ENCODE measurements around the gene CDK11B. TPM values are rescaled to one million over a fixed set of nuclear protein-coding genes. Genes with fewer than 3 reads are reported as not detected.

The CDK11B gene
- total RNA-seq, 1 donor from 2014 or later: 71.0 TPM

DNA sequence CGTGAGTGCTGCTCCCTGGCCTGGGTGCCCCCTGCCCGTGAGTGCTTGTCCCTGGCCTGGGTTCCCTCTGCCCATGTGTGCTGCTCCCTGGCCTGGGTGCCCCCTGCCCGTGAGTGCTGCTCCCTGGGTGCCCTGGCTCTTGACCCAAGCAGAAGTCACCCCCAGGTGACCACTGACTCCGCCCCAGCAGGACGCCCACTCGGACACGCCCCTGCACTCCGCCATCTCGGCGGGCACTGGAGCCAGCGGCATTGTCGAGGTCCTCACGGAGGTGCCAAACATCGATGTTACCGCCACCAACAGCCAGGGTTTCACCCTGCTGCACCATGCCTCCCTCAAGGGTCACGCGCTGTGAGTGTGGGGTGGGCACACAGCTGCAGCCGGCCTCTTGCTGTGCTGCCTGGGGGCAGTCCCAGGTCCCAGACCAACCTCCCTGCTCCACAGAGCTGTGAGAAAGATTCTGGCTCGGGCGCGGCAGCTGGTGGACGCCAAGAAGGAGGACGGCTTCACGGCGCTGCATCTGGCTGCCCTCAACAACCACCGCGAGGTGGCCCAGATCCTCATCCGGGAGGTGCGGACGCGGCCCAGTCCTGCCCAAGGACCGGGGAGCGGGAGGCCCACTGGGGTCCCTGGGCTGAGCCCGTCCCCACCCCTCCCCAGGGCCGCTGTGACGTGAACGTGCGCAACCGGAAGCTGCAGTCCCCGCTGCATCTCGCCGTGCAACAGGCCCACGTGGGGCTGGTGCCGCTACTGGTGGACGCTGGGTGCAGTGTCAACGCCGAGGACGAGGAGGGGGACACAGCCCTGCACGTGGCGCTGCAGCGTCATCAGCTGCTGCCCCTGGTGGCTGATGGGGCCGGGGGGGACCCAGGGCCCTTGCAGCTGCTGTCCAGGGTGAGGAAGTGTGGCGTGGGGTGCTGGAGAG lies 30.7 kb downstream of the CDK11B start:
- H3K36me3 Mint-ChIP-seq (ENCODE audit: low read depth, unreplicated experiment): no peaks in the 10 kb centered on the region
- TF ChIP-seq, protein P1, sequence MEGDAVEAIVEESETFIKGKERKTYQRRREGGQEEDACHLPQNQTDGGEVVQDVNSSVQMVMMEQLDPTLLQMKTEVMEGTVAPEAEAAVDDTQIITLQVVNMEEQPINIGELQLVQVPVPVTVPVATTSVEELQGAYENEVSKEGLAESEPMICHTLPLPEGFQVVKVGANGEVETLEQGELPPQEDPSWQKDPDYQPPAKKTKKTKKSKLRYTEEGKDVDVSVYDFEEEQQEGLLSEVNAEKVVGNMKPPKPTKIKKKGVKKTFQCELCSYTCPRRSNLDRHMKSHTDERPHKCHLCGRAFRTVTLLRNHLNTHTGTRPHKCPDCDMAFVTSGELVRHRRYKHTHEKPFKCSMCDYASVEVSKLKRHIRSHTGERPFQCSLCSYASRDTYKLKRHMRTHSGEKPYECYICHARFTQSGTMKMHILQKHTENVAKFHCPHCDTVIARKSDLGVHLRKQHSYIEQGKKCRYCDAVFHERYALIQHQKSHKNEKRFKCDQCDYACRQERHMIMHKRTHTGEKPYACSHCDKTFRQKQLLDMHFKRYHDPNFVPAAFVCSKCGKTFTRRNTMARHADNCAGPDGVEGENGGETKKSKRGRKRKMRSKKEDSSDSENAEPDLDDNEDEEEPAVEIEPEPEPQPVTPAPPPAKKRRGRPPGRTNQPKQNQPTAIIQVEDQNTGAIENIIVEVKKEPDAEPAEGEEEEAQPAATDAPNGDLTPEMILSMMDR (IDR thresholded peaks at IDR 0.05; ENCODE audit: unreplicated experiment): no peak
- H3K27me3 Mint-ChIP-seq (ENCODE audit: unreplicated experiment): peaks cover 1% of the 10 kb centered on the region
- no peaks in the 10 kb centered on the region for H3K9me3 Mint-ChIP-seq (ENCODE audit: unreplicated experiment)
- H3K27ac Mint-ChIP-seq (ENCODE audit: unreplicated experiment): no peak overlapping the region
- no peak for DNase-seq (ENCODE audit: low spot score)
- H3K4me1 Mint-ChIP-seq (ENCODE audit: unreplicated experiment): no peaks in the 10 kb centered on the region
- no peak overlapping the region for H3K4me3 Mint-ChIP-seq (ENCODE audit: unreplicated experiment)

DNA sequence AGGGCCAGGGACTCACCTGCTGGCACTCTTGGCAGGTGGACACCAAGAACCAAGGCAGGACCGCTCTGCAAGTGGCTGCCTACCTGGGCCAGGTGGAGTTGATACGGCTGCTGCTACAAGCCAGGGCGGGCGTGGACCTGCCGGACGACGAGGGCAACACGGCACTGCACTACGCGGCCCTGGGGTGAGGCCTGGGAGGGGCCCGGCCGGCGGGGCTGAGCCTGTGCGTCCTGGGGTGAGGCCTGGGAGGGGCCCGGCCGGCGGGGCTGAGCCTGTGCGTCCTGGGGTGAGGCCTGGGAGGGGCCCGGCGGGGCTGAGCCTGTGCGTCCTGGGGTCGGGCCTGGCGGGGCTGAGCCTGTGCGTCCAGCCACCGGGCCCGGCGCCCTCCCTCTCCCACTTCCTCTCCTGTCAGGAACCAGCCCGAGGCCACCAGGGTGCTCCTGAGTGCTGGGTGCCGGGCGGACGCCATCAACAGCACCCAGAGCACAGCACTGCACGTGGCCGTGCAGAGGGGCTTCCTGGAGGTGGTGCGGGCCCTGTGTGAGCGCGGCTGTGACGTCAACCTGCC lies 31.5 kb downstream of the CDK11B start:
- no peak overlapping the region for H3K4me3 Mint-ChIP-seq (ENCODE audit: unreplicated experiment)
- TF ChIP-seq, protein P1 (IDR thresholded peaks at IDR 0.05; ENCODE audit: unreplicated experiment): no peak
- H3K4me1 Mint-ChIP-seq (ENCODE audit: unreplicated experiment): peaks cover 2% of the 10 kb centered on the region
- H3K9me3 Mint-ChIP-seq (ENCODE audit: unreplicated experiment): no peaks in the 10 kb centered on the region
- no peak for DNase-seq (ENCODE audit: low spot score)
- peaks cover 1% of the 10 kb centered on the region for H3K27me3 Mint-ChIP-seq (ENCODE audit: unreplicated experiment)
- H3K36me3 Mint-ChIP-seq (ENCODE audit: low read depth, unreplicated experiment): peaks cover 5% of the 10 kb centered on the region
- H3K27ac Mint-ChIP-seq (ENCODE audit: unreplicated experiment): no peak overlapping the region

DNA sequence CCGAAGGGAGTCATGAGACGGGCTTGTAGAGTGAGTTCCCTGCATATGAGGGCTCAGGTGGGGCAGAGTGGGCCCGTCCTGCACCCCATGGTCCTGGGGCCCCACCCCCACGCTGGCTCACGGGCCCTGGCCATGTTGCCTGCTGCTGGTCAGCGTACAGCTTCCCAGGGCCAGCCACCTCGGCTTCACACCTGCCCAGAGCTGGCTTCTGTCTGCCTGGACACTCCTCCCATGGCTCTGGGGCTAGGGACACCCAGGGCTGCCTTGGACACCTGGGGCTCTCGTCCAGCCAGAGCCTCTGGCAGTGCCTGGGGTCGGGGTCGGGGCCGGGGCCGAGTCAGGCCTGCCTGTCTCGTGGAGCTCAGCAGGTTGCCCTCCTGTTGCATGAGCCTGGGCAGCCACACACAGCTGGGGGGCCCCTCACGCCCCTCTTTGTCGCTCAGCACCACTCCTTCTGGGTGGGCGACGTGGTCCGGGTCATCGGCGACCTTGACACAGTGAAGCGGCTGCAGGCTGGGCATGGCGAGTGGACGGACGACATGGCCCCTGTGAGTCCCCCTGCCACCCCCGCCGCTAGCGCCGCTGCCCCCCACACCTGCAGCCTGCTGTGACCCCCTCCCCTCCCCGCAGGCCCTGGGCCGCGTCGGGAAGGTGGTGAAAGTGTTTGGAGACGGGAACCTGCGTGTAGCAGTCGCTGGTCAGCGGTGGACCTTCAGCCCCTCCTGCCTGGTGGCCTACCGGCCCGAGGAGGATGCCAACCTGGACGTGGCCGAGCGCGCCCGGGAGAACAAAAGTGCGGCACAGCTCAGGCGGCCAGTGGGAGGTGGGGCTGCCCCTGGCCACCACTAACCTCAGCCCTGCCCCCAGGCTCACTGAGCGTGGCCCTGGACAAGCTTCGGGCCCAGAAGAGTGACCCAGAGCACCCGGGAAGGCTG lies 32.3 kb downstream of the CDK11B start:
- H3K27ac Mint-ChIP-seq (ENCODE audit: unreplicated experiment): no peak overlapping the region
- no peaks in the 10 kb centered on the region for H3K9me3 Mint-ChIP-seq (ENCODE audit: unreplicated experiment)
- no peak overlapping the region for H3K4me3 Mint-ChIP-seq (ENCODE audit: unreplicated experiment)
- TF ChIP-seq, protein P1 (IDR thresholded peaks at IDR 0.05; ENCODE audit: unreplicated experiment): no peak
- DNase-seq (ENCODE audit: low spot score): no peak
- H3K4me1 Mint-ChIP-seq (ENCODE audit: unreplicated experiment): peaks cover 2% of the 10 kb centered on the region
- peaks cover 2% of the 10 kb centered on the region for H3K27me3 Mint-ChIP-seq (ENCODE audit: unreplicated experiment)
- H3K36me3 Mint-ChIP-seq (ENCODE audit: low read depth, unreplicated experiment): peaks cover 5% of the 10 kb centered on the region

DNA sequence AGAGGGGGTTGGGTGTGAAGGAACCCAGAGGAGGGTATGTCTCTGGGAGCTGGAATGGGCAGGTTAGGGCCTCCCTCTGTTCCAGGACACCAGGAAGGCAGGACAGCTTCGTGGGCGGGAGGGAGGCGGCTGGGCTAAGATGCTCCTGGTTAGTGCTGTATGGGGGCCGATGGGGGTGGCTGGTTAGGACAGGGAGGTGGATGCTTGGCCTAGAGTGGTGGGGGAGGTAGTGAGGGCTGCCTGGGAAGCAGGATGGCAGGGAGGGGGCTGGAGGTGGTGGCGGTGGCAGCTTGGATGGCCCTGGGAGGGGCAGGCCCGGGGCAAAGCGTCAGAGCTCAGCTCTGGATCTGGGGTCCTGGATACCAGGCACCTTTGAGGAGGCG lies 33.0 kb downstream of the CDK11B start:
- H3K4me1 Mint-ChIP-seq (ENCODE audit: unreplicated experiment): peaks cover 2% of the 10 kb centered on the region
- H3K27ac Mint-ChIP-seq (ENCODE audit: unreplicated experiment): no peak overlapping the region
- H3K27me3 Mint-ChIP-seq (ENCODE audit: unreplicated experiment): peaks cover 2% of the 10 kb centered on the region
- peaks cover 5% of the 10 kb centered on the region for H3K36me3 Mint-ChIP-seq (ENCODE audit: low read depth, unreplicated experiment)
- no peak for DNase-seq (ENCODE audit: low spot score)
- TF ChIP-seq, protein P1 (IDR thresholded peaks at IDR 0.05; ENCODE audit: unreplicated experiment): no peak
- H3K9me3 Mint-ChIP-seq (ENCODE audit: unreplicated experiment): no peaks in the 10 kb centered on the region
- no peak overlapping the region for H3K4me3 Mint-ChIP-seq (ENCODE audit: unreplicated experiment)
